ENCODE measurements around the gene ARMC3.

The ARMC3 gene

GRCh38 chr10:23019633-23020032 is 91.8 kb downstream of the ARMC3 start:
- no peak for TF ChIP-seq CTCF (IDR thresholded peaks at IDR 0.05; ENCODE audit: control insufficient read depth, extremely low read depth, insufficient read depth)
- no peak overlapping the region for H3K4me3 ChIP-seq (ENCODE audit: low read depth, low read length)
- DNase-seq (ENCODE audit: low read depth), result no peak

GRCh38 chr10:23021430-23021829 is 93.6 kb downstream of the ARMC3 start:
- no peak overlapping the region for H3K4me3 ChIP-seq (ENCODE audit: low read depth, low read length)
- no peak for TF ChIP-seq CTCF (IDR thresholded peaks at IDR 0.05; ENCODE audit: control insufficient read depth, extremely low read depth, insufficient read depth)
- no peak for DNase-seq (ENCODE audit: low read depth)

- H3K4me3 ChIP-seq (ENCODE audit: low read depth, low read length), result no peak overlapping the region
- TF ChIP-seq CTCF (IDR thresholded peaks at IDR 0.05; ENCODE audit: control insufficient read depth, extremely low read depth, insufficient read depth), result no peak
- DNase-seq (ENCODE audit: low read depth), result no peak
These were observed 96.1 kb downstream of the ARMC3 start for GRCh38 chr10:23024002-23024401.

GRCh38 chr10:23031318-23031717 is 103.5 kb downstream of the ARMC3 start:
- no peak overlapping the region for H3K4me3 ChIP-seq (ENCODE audit: low read depth, low read length)
- DNase-seq (ENCODE audit: low read depth), result no peak
- TF ChIP-seq CTCF (IDR thresholded peaks at IDR 0.05; ENCODE audit: control insufficient read depth, extremely low read depth, insufficient read depth), result no peak

GRCh38 chr10:23034790-23035189 is 106.9 kb downstream of the ARMC3 start:
- TF ChIP-seq CTCF (IDR thresholded peaks at IDR 0.05; ENCODE audit: control insufficient read depth, extremely low read depth, insufficient read depth), result no peak
- no peak for DNase-seq (ENCODE audit: low read depth)
- no peak overlapping the region for H3K4me3 ChIP-seq (ENCODE audit: low read depth, low read length)

GRCh38 chr10:23035569-23035968 is 107.7 kb downstream of the ARMC3 start:
- DNase-seq (ENCODE audit: low read depth), result no peak
- TF ChIP-seq CTCF (IDR thresholded peaks at IDR 0.05; ENCODE audit: control insufficient read depth, extremely low read depth, insufficient read depth), result 0 out of 2 replicates have a peak, but pooled peaks have one; percentile 8
- H3K4me3 ChIP-seq (ENCODE audit: low read depth, low read length), result no peak overlapping the region

GRCh38 chr10:23037152-23037551 is 109.3 kb downstream of the ARMC3 start:
- no peak for TF ChIP-seq CTCF (IDR thresholded peaks at IDR 0.05; ENCODE audit: control insufficient read depth, extremely low read depth, insufficient read depth)
- H3K4me3 ChIP-seq (ENCODE audit: low read depth, low read length), result no peak overlapping the region
- no peak for DNase-seq (ENCODE audit: low read depth)

Measured in LNCaP clone FGC (cell line).